Adrenal gland (tissue), 12 donors: ENCODE data around the gene LRRC10B. TPM values are rescaled to one million over a fixed set of nuclear protein-coding genes. Genes with fewer than 3 reads are reported as not detected.

Source experiments
- DNase-seq, 7 donors: peaks; one replicate each; pipeline ENCODE4 v3.0.0-alpha.2; 2019 to 2020
- H3K27ac ChIP-seq, 5 donors: fragments of 200-600 bp; sonication (generic) in 4 of 5; 1 replicate in 3 of 5; 2 replicates in 2 of 5; pipeline versions ENCODE4 v1.5.1 to v1.8.0; 2016 to 2020; ENCODE audit warnings: mild to moderate bottlenecking in 1 of 5
- H3K27me3 ChIP-seq: fragments of 200-600 bp; 2 replicates; pipeline ENCODE4 v1.8.0; 2021
- H3K36me3 ChIP-seq, 2 donors: fragments of 200-600 bp; replicated peaks in 1 of 2; 1 replicate in 1 of 2; 2 replicates in 1 of 2; pipeline versions ENCODE4 v1.5.1 to v1.8.0; 2018 to 2022
- H3K4me1 ChIP-seq, 2 donors: fragments of 200-600 bp; replicated peaks in 1 of 2; 1 replicate in 1 of 2; 2 replicates in 1 of 2; pipeline versions ENCODE4 v1.5.1 to v1.8.0; 2018 to 2021
- H3K4me3 ChIP-seq, 4 donors: fragments of 200-600 bp; sonication (generic) in 3 of 4; one replicate each; pipeline ENCODE4 v1.5.1; 2016 to 2018
- H3K9me3 ChIP-seq, 3 donors: fragments of 200-600 bp; sonication (generic) in 1 of 3; replicated peaks in 1 of 3; 1 replicate in 2 of 3; 2 replicates in 1 of 3; pipeline versions ENCODE4 v1.5.1 to v1.8.0; 2016 to 2021
- POLR2A ChIP-seq, 2 donors: fragments of 450-650 bp; IDR thresholded peaks; one replicate each; pipeline ENCODE4 v1.6.1; 2017; ENCODE audit warnings: antibody characterized with exemption in 2 of 2, mild to moderate bottlenecking in 2 of 2, moderate library complexity in 1 of 2
- WGBS, 4 donors: extraction: QIAGEN DNeasy Blood & Tissue Kit in 2 of 4; methylation state at CpG; one replicate each; pipeline versions ENCODE4 v1.1.5 to v1.1.7; 2013 to 2017; 5-methylcytosine and 5-hydroxymethylcytosine counted together
- intact Hi-C, 2 donors: fragments of 100-400 bp; cut with DNase I; formaldehyde crosslinking; loops; one replicate each; pipeline versions ENCODE4 v1.14.1 to v1.15.0; 2022 to 2023
- polyA plus RNA-seq, 3 donors: library from polyadenylated mRNA; stranded (reverse); fragments of 200-250 nt in 2 of 3; fragments of 350-450 nt in 1 of 3; fragmentation: Illumina TruSeq in 1 of 3; extraction: RNeasy Lipid Tissue Mini Kit (QIAGEN cat#74804) in 1 of 3; gene quantifications; one replicate each; pipeline ENCODE4 v1.2.3, GENCODE V29; 2013 to 2014
- total RNA-seq, 9 donors: library from RNA; depleted of rRNA in 4 of 9; stranded (reverse); fragments of >200 nt in 4 of 9; fragments of 120-200 nt in 1 of 9; fragmentation: NEBNext Ultra II Directional in 1 of 9; extraction: Animal tissue kit (Norgen Biotek cat#: 25700) in 1 of 9; gene quantifications; one replicate each; pipeline versions ENCODE4 v1.1.0 to v1.2.4, GENCODE V29; 2013 to 2023
- TF ChIP-seq, protein P1 (sequence below), 6 experiments: fragments of 450-650 bp in 4 of 6; fragments of 200-600 bp in 2 of 6; sonication (generic) in 1 of 6; IDR thresholded peaks; 1 replicate in 5 of 6; 2 replicates in 1 of 6; pipeline versions ENCODE4 v1.5.1 to v1.8.0; 2016 to 2021; ENCODE audit warnings: antibody characterized with exemption in 6 of 6, mild to moderate bottlenecking in 2 of 6, moderate library complexity in 1 of 6
- donor health status: healthy with polysubstance abuse.
- donor health status: Bipolar disorder and iron deficiency.
- donor health status: DM: yes; HTN: yes; CAD: no.
- donor health status: DM: no; HTN: no; CAD: no.
- donor health status: DM: no; HTN: no; CAD: no.
- donor health status: DM: yes; HTN: yes; CAD: no.

LRRC10B gene
- total and polyA plus RNA-seq, 12 donors, result 0.06 to 2.6 (median 1.1) TPM; not detected in 3

GRCh38 chr11:61539006-61539405, 30.5 kb downstream of the LRRC10B start:
- H3K27ac ChIP-seq, result no peak overlapping the region
- no peaks in the 10 kb centered on the region for H3K27me3 ChIP-seq
- no peak overlapping the region for H3K4me3 ChIP-seq
- no peak for DNase-seq
- H3K9me3 ChIP-seq, result no peaks in the 10 kb centered on the region
- H3K4me1 ChIP-seq, result no peaks in the 10 kb centered on the region
- WGBS, 4 donors, result 65 to 81% (median 75%) methylated on average over 5 to 11 of the region's 11 CpGs
- H3K36me3 ChIP-seq, result no peaks in the 10 kb centered on the region
- TF ChIP-seq POLR2A (IDR thresholded peaks at IDR 0.05), result no peak
- TF ChIP-seq, protein P1, sequence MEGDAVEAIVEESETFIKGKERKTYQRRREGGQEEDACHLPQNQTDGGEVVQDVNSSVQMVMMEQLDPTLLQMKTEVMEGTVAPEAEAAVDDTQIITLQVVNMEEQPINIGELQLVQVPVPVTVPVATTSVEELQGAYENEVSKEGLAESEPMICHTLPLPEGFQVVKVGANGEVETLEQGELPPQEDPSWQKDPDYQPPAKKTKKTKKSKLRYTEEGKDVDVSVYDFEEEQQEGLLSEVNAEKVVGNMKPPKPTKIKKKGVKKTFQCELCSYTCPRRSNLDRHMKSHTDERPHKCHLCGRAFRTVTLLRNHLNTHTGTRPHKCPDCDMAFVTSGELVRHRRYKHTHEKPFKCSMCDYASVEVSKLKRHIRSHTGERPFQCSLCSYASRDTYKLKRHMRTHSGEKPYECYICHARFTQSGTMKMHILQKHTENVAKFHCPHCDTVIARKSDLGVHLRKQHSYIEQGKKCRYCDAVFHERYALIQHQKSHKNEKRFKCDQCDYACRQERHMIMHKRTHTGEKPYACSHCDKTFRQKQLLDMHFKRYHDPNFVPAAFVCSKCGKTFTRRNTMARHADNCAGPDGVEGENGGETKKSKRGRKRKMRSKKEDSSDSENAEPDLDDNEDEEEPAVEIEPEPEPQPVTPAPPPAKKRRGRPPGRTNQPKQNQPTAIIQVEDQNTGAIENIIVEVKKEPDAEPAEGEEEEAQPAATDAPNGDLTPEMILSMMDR (IDR thresholded peaks at IDR 0.05), result no peak
- intact Hi-C loops, result loop anchor here in 1 of 2 donors (10.0 kb wide), 1 partner anchor 86 kb away; no protein-coding TSS in a partner anchor

GRCh38 chr11:61539831-61540357, 31.3 kb downstream of the LRRC10B start:
- Histone ChIP-seq H3K4me1 (no peaks in the 10 kb centered on the region), H3K4me3 (no peak overlapping the region), H3K27ac (no peak overlapping the region), H3K27me3 (no peaks in the 10 kb centered on the region), H3K9me3 (no peaks in the 10 kb centered on the region), H3K36me3 (no peaks in the 10 kb centered on the region)
- 72 to 80% (median 76%) methylated on average over 14 of the region's 14 CpGs for WGBS, 4 donors
- intact Hi-C loops, result loop anchor here in 1 of 2 donors (10.0 kb wide), 1 partner anchor 85 kb away; no protein-coding TSS in a partner anchor
- TF ChIP-seq, protein P1 (IDR thresholded peaks at IDR 0.05), result no peak
- no peak for DNase-seq

- no peak for DNase-seq
- Histone ChIP-seq H3K27ac (no peak overlapping the region), H3K4me1 (no peaks in the 10 kb centered on the region), H3K27me3 (peaks cover under 1% of the 10 kb centered on the region), H3K9me3 (no peaks in the 10 kb centered on the region), H3K4me3 (no peak overlapping the region), H3K36me3 (no peaks in the 10 kb centered on the region)
- TF ChIP-seq, protein P1 (IDR thresholded peaks at IDR 0.05), result no peak
- no peak for TF ChIP-seq POLR2A (IDR thresholded peaks at IDR 0.05)
- WGBS, 4 donors, result 65 to 75% (median 70%) methylated on average over 6 to 9 of the region's 9 CpGs
- intact Hi-C loops, result no loop called here
Observed at GRCh38 chr11:61540528-61540927, 32.0 kb downstream of the LRRC10B start.

DNA sequence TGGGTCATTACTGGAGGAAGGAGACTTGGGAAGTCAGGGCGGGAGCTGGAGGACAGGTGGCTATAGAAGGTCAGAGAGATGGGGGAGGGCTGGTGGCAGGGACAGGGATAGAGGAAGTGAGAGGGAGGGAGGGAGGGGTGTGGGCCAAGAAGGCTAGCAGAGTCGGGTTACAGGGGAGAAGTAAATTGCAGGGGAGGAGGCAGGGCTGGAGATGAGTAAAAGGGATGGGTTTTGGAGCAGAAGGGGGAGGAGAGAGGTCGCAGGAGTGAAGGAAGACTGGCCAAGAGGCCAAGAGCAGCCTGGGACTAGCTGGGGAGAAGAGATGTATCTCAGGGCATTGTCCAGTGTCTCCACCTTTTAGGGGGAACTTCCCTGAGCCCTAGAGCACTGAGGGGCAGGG, 33.0 kb downstream of the LRRC10B start:
- WGBS, 4 donors, result 10 to 28% (median 17%) methylated on average over 3 of the region's 3 CpGs
- no peak overlapping the region for H3K27ac ChIP-seq
- TF ChIP-seq, protein P1 (IDR thresholded peaks at IDR 0.05), result no peak
- no peak for TF ChIP-seq POLR2A (IDR thresholded peaks at IDR 0.05)
- no peaks in the 10 kb centered on the region for H3K4me1 ChIP-seq
- H3K9me3 ChIP-seq, result no peaks in the 10 kb centered on the region
- intact Hi-C loops, result no loop called here
- H3K27me3 ChIP-seq, result peaks cover 6% of the 10 kb centered on the region
- no peak for DNase-seq
- no peaks in the 10 kb centered on the region for H3K36me3 ChIP-seq
- no peak overlapping the region for H3K4me3 ChIP-seq
